ENCODE data around the gene SLC27A3. TPM values are rescaled to one million over a fixed set of nuclear protein-coding genes. Genes with fewer than 3 reads are reported as not detected.

SLC27A3 gene
- total RNA-seq, 1 experiment from 2014 or later, result 42.0 TPM

DNA sequence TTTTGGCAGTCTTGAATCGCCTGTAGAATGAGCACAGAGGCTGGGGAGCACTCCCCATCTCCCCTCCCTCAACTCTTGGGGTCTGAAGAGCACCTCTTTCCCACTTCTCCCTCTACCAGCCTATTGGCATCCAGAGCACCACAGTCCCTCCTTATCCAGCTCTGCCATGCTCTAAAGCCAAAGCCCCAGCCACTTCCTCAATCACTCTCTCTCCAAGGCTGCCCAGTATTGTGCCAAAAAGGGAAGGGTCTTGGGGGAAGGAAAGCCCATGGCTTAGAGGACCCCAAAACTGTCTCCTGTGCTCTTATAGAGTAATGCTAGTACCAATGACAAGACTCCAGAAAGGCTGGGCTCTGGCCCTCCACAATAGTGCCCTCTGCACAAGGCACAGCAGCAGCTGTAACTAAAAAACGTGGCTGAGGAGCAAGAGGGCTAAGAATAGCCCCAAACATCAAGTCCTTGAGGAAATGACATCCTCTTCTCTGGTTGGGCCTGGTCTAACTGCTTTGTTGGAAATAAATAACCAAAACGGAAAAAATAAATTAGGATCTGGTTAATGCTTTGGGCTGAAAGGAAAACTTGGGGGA, 28.4 kb downstream of the SLC27A3 start:
- Histone ChIP-seq H3T11ph (ENCODE audit: low read length) (no peak overlapping the region), H3K79me1 (ENCODE audit: insufficient read depth, low read depth, low read length, poor library complexity, severe bottlenecking) (no peaks in the 10 kb centered on the region), H3K23ac (ENCODE audit: insufficient read length, low read depth, low read length) (no peak overlapping the region), H2AK5ac (ENCODE audit: insufficient read length, low read length) (no peak overlapping the region), H3K9me3 (ENCODE audit: control insufficient read depth, low read depth, low read length) (no peaks in the 10 kb centered on the region), H2BK120ac (ENCODE audit: low read depth, low read length, poor library complexity, severe bottlenecking) (no peak overlapping the region), H3K27ac (ENCODE audit: insufficient read length, low read depth, low read length) (no peak overlapping the region), H2BK15ac (ENCODE audit: low read depth, low read length) (no peak overlapping the region), H3K27me3 (ENCODE audit: insufficient read depth, low read length) (no peaks in the 10 kb centered on the region), H3K79me2 (ENCODE audit: insufficient read depth, low read length) (no peaks in the 10 kb centered on the region), H4K20me1 (ENCODE audit: control insufficient read depth, insufficient read depth, insufficient read length) (no peaks in the 10 kb centered on the region), H2BK20ac (ENCODE audit: low read depth, low read length, poor library complexity, severe bottlenecking) (no peak overlapping the region), H2BK5ac (ENCODE audit: insufficient read length, low read length) (no peak overlapping the region), H3K4me1 (ENCODE audit: insufficient read depth, low read length) (no peaks in the 10 kb centered on the region), H3K4me2 (ENCODE audit: insufficient read depth, insufficient read length, low read length) (no peak overlapping the region), H3K9ac (ENCODE audit: extremely low read depth, insufficient read length, low read length) (no peak overlapping the region), H4K5ac (ENCODE audit: insufficient read length, low read depth, low read length) (no peak overlapping the region), H4K91ac (ENCODE audit: insufficient read length, low read depth, low read length) (no peak overlapping the region), H2AFZ (ENCODE audit: low read length) (no peak overlapping the region), H3K18ac (ENCODE audit: insufficient read length, low read depth, low read length) (no peak overlapping the region), H3K14ac (ENCODE audit: insufficient read depth, low read length) (no peak overlapping the region), H3K56ac (ENCODE audit: insufficient read length, low read depth, low read length) (no peak overlapping the region), H3K4ac (ENCODE audit: low read depth, low read length) (no peak overlapping the region), H4K8ac (replicated peaks; ENCODE audit: insufficient read length, low read depth, low read length) (no peak overlapping the region), H2BK12ac (ENCODE audit: insufficient read length, low read depth, low read length) (no peak overlapping the region), H3K23me2 (ENCODE audit: insufficient read length, low read depth, low read length, poor library complexity, severe bottlenecking) (no peaks in the 10 kb centered on the region)
- Mint-ChIP-seq H3K4me3 (0 out of 5 replicates have a peak overlapping the region, but pooled peaks of 1 of the 2 experiments have one; percentile 41), H3K27me3 (ENCODE audit: low read depth) (peaks cover 4% of the 10 kb centered on the region), H3K27ac (no peak overlapping the region; a peak in 1 of 7 replicates), H3K36me3 (ENCODE audit: insufficient read depth in 1 of 3, low read depth in 3 of 3) (peaks cover 6 to 20% (median 20%) of the 10 kb centered on the region in 3 experiments; a peak in 6 of 7 replicates), H3K9me3 (no peaks in the 10 kb centered on the region), H3K4me1 (peaks cover 9 to 11% of the 10 kb centered on the region in 2 experiments; a peak in 3 of 4 replicates)
- WGBS (ENCODE audit: extremely low coverage, insufficient read length, low lambda C conversion rate), result no CpG with 5 or more reads among the region's 3 CpGs
- TF ChIP-seq CTCF (conservative IDR thresholded peaks at IDR 0.05), result no peak
- DNase-seq, result no peak
